MG63 (cell line): ENCODE measurements around the gene RTN4IP1. TPM values are rescaled to one million over a fixed set of nuclear protein-coding genes. Genes with fewer than 3 reads are reported as not detected.
"Not testable (repeated sequence)": the region's sequence is repeated elsewhere in the genome, so short reads cannot be mapped to it uniquely, and the experiment has no call there.

ENCODE experiments used
- DNase-seq: peaks from one replicate; pipeline ENCODE4 v3.0.0-alpha.2; 2020
- H3K27me3 ChIP-seq: fragments of 250-450 bp; sonication (Bioruptor Pico); 2 replicates; pipeline ENCODE4 v1.5.1; 2020; ENCODE audit warnings: mild to moderate bottlenecking, moderate library complexity
- H3K36me3 ChIP-seq: fragments of 250-450 bp; sonication (Bioruptor Pico); 2 replicates; pipeline ENCODE4 v1.5.1; 2020; ENCODE audit warnings: mild to moderate bottlenecking, moderate library complexity
- H3K4me3 ChIP-seq: fragments of 250-450 bp; sonication (Bioruptor Pico); 2 replicates; pipeline ENCODE4 v1.5.1; 2020; ENCODE audit warnings: mild to moderate bottlenecking, moderate library complexity
- H3K9me3 ChIP-seq: fragments of 250-450 bp; sonication (Bioruptor Pico); 2 replicates; pipeline ENCODE4 v1.5.1; 2020; ENCODE audit warnings: mild to moderate bottlenecking, moderate library complexity
- total RNA-seq: library from RNA; depleted of rRNA; stranded (reverse); fragments of >200 nt; shearing (Covaris generic); gene quantifications from 2 replicates; pipeline ENCODE4 v1.2.3, GENCODE V29; 2014; ENCODE audit warnings: low replicate concordance

RTN4IP1 gene
- total RNA-seq, 1 experiment from 2014 or later = 8.6 TPM

- Histone ChIP-seq H3K9me3 (no peaks in the 10 kb centered on the region), H3K36me3 (no peaks in the 10 kb centered on the region; the same call in 1 of the 2 replicates), H3K27me3 (no peaks in the 10 kb centered on the region), H3K4me3 (no peak overlapping the region)
- no peak for DNase-seq
These were observed 16.5 kb downstream of the RTN4IP1 start for GRCh38 chr6:106612671-106613416.

GRCh38 chr6:106611030-106611429 is 18.3 kb downstream of the RTN4IP1 start:
- no peak for DNase-seq
- Histone ChIP-seq H3K4me3 (no peak overlapping the region), H3K9me3 (no peaks in the 10 kb centered on the region)

GRCh38 chr6:106609699-106610098 is 19.6 kb downstream of the RTN4IP1 start:
- H3K27me3 ChIP-seq = no peaks in the 10 kb centered on the region
- no peak overlapping the region for H3K4me3 ChIP-seq
- no peaks in the 10 kb centered on the region for H3K9me3 ChIP-seq
- H3K36me3 ChIP-seq = no peaks in the 10 kb centered on the region; the same call in 1 of the 2 replicates
- DNase-seq = peak; percentile 20

More at GRCh38 chr6:106611030-106611429, 18.3 kb downstream of the RTN4IP1 start:
- H3K27me3 ChIP-seq = no peaks in the 10 kb centered on the region
- no peaks in the 10 kb centered on the region; the same call in 1 of the 2 replicates for H3K36me3 ChIP-seq

- no peak for DNase-seq
- Histone ChIP-seq H3K27me3 (no peaks in the 10 kb centered on the region), H3K36me3 (no peaks in the 10 kb centered on the region; the same call in 1 of the 2 replicates), H3K9me3 (no peaks in the 10 kb centered on the region), H3K4me3 (no peak overlapping the region)
These were observed 21.1 kb downstream of the RTN4IP1 start for GRCh38 chr6:106608080-106608668.

- no peak for DNase-seq
- Histone ChIP-seq H3K36me3 (no peaks in the 10 kb centered on the region), H3K27me3 (no peaks in the 10 kb centered on the region)
These were observed 29.0 kb downstream of the RTN4IP1 start for GRCh38 chr6:106600329-106600728.

GRCh38 chr6:106599440-106599839 is 29.9 kb downstream of the RTN4IP1 start:
- DNase-seq = no peak
- H3K4me3 ChIP-seq = no peak overlapping the region
- H3K27me3 ChIP-seq = no peaks in the 10 kb centered on the region
- no peaks in the 10 kb centered on the region for H3K9me3 ChIP-seq
- no peaks in the 10 kb centered on the region for H3K36me3 ChIP-seq

More at GRCh38 chr6:106600329-106600728, 29.0 kb downstream of the RTN4IP1 start:
- Histone ChIP-seq H3K4me3 (no peak overlapping the region), H3K9me3 (no peaks in the 10 kb centered on the region)

GRCh38 chr6:106591111-106591825 is 38.0 kb downstream of the RTN4IP1 start:
- no peaks in the 10 kb centered on the region for H3K9me3 ChIP-seq
- peaks cover 3% of the 10 kb centered on the region; the same call in 1 of the 2 replicates for H3K36me3 ChIP-seq
- no peaks in the 10 kb centered on the region for H3K27me3 ChIP-seq
- peak; percentile 85 for DNase-seq
- H3K4me3 ChIP-seq = no peak overlapping the region

GRCh38 chr6:106588937-106589336 is 40.4 kb downstream of the RTN4IP1 start:
- H3K9me3 ChIP-seq, H3K27me3 ChIP-seq, H3K4me3 ChIP-seq, DNase-seq, H3K36me3 ChIP-seq: not testable (repeated sequence)

GRCh38 chr6:106586815-106587415 is 42.4 kb downstream of the RTN4IP1 start:
- no peaks in the 10 kb centered on the region for H3K9me3 ChIP-seq
- H3K4me3 ChIP-seq = no peak overlapping the region
- peaks cover 3% of the 10 kb centered on the region; the same call in 1 of the 2 replicates for H3K36me3 ChIP-seq
- H3K27me3 ChIP-seq = no peaks in the 10 kb centered on the region
- no peak for DNase-seq

GRCh38 chr6:106581468-106581867 is 47.8 kb downstream of the RTN4IP1 start:
- Histone ChIP-seq H3K27me3 (no peaks in the 10 kb centered on the region), H3K9me3 (no peaks in the 10 kb centered on the region), H3K4me3 (no peak overlapping the region), H3K36me3 (no peaks in the 10 kb centered on the region)
- no peak for DNase-seq

- H3K9me3 ChIP-seq = no peaks in the 10 kb centered on the region
- H3K4me3 ChIP-seq = no peak overlapping the region
- no peaks in the 10 kb centered on the region for H3K27me3 ChIP-seq
- no peak for DNase-seq
- no peaks in the 10 kb centered on the region for H3K36me3 ChIP-seq
These were observed 50.0 kb downstream of the RTN4IP1 start for GRCh38 chr6:106579281-106579680.

- DNase-seq = peak; percentile 49
These were observed 54.4 kb downstream of the RTN4IP1 start for GRCh38 chr6:106574741-106575458.

GRCh38 chr6:106572875-106573585 is 56.3 kb downstream of the RTN4IP1 start:
- H3K36me3 ChIP-seq = peaks cover 3% of the 10 kb centered on the region; the same call in 1 of the 2 replicates
- H3K4me3 ChIP-seq = no peak overlapping the region
- no peaks in the 10 kb centered on the region for H3K9me3 ChIP-seq
- H3K27me3 ChIP-seq = no peaks in the 10 kb centered on the region
- no peak for DNase-seq

More at GRCh38 chr6:106574741-106575458, 54.4 kb downstream of the RTN4IP1 start:
- Histone ChIP-seq H3K27me3 (no peaks in the 10 kb centered on the region), H3K4me3 (no peak overlapping the region), H3K9me3 (no peaks in the 10 kb centered on the region), H3K36me3 (peaks cover 3% of the 10 kb centered on the region; the same call in 1 of the 2 replicates)

GRCh38 chr6:106572436-106572835 is 56.9 kb downstream of the RTN4IP1 start:
- H3K4me3 ChIP-seq = no peak overlapping the region
- H3K9me3 ChIP-seq = no peaks in the 10 kb centered on the region
- no peak for DNase-seq
- peaks cover 3% of the 10 kb centered on the region; the same call in 1 of the 2 replicates for H3K36me3 ChIP-seq
- H3K27me3 ChIP-seq = no peaks in the 10 kb centered on the region

GRCh38 chr6:106569428-106569827 is 59.9 kb downstream of the RTN4IP1 start:
- H3K9me3 ChIP-seq = no peaks in the 10 kb centered on the region
- no peak overlapping the region for H3K4me3 ChIP-seq
- peaks cover 3% of the 10 kb centered on the region; the same call in 1 of the 2 replicates for H3K36me3 ChIP-seq
- no peak for DNase-seq
- H3K27me3 ChIP-seq = no peaks in the 10 kb centered on the region

GRCh38 chr6:106568530-106568929 is 60.8 kb downstream of the RTN4IP1 start:
- DNase-seq = no peak
- peaks cover 3% of the 10 kb centered on the region; the same call in 1 of the 2 replicates for H3K36me3 ChIP-seq
- H3K4me3 ChIP-seq = no peak overlapping the region
- no peaks in the 10 kb centered on the region for H3K27me3 ChIP-seq
- H3K9me3 ChIP-seq = no peaks in the 10 kb centered on the region
